Measurements from ENCODE around the gene KRTAP4-6. TPM values are rescaled to one million over a fixed set of nuclear protein-coding genes. Genes with fewer than 3 reads are reported as not detected.
"Not testable (repeated sequence)": the region's sequence is repeated elsewhere in the genome, so short reads cannot be mapped to it uniquely, and the experiment has no call there.

KRTAP4-6 gene
- total RNA-seq, 1 donor from 2014 or later: 4.0 TPM

DNA sequence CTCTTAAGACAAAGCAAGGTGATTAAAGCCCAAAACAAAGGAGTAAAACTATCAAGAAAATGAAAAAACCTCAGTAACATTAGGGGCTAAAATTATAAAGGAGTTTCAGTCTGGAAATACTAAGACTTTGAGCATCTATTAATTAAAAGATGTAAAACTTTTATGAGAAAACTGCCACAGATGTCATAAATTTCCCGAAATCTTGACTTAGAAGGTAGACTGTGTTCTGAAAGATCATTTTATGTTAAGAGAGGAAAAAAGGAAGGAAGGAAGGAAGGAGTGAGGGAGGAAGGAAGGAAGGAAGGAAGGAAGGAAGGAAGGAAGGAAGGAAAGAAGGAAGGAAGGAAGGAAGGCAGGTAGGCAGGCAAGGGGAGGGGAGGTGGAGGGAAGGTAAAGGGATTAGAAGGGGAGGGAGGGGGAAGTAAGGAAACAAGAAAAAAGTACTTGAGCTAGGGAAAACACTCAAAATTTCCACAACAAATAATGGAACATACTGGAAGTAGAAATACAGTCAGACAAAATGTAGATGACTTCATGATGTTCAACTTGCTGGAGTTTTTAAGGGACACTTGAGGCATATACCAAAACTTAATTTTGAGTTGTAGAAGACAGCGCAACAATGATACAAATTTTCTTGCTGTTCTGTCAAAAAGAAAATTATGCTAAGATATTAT is 7.3 kb upstream of the KRTAP4-6 start:
- no peak for DNase-seq

DNA sequence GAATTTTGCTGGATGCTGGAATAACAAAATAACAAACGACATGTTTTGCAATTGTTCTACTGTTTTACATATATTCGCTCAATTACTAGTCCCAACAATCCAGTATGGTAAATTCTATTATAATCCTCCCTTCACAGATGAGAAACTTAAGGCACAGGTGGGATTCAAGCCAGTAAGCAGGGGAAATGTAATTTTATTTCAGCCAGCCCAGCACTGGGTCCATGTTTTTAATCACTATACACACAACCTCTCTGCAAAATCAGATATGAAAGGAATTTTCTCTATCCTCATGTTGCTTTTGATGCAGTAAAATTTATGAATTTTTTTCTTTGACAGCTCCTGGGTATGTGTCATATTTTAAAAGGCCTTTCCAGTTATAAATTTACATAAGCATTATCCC is 4.9 kb upstream of the KRTAP4-6 start:
- no peak for DNase-seq

DNA sequence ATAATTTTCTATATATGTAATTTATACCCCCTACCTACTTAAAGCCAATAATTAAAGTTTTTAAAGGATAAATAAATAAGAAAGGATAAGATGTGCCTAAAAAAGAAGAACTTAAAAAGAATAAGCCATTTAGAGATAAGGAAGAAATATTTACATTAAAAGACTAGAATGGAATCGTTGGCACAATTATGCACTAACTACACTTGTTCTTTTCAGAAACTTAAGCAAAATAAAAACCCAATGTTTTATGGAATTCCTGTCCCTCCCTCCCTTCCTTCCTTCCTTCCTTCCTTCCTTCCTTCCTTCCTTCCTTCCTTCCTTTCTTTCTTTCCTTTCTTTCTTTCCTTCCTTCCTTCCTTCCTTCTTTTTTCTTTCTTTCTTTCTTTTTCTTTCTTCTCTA is 4.5 kb upstream of the KRTAP4-6 start:
- no peak for DNase-seq

DNA sequence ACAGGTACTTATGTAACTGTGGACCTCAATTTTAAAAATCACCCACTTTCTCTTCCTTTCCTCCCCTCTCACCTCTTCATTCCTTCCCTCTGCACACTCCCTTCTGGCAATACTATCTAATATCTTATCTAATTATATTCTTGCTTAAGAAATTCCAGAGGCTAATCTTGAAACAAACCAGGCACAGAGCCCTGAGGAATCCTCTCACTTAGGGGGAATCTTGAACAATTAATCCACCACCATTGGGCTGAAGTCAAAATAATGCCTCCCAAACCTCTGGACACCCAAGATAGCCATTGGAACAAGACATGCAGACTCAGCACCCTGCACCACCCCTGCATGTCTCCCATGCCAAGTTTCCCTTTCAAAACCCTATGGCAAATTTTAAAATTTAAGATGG is 1.0 kb upstream of the KRTAP4-6 start:
- no peak for DNase-seq

DNA sequence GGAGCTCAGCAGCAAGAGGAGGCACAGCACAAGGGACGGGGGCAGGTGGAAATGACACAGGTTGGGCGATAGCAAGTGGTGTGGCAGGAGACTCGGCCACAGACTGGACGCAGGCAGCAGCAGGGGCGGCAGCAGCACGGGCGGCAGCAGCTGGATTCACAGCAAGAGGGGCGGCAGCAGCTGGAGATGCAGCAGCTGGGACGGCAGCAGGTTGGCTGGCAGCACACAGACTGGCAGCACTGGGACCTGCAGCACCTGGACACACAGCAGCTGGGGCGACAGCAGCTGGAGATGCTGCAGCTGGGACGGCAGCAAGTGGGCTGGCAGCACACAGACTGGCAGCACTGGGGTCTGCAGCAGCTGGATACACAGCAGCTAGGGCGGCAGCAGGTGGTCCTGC is 479 bp downstream of the KRTAP4-6 start:
- not testable (repeated sequence) for DNase-seq

DNA sequence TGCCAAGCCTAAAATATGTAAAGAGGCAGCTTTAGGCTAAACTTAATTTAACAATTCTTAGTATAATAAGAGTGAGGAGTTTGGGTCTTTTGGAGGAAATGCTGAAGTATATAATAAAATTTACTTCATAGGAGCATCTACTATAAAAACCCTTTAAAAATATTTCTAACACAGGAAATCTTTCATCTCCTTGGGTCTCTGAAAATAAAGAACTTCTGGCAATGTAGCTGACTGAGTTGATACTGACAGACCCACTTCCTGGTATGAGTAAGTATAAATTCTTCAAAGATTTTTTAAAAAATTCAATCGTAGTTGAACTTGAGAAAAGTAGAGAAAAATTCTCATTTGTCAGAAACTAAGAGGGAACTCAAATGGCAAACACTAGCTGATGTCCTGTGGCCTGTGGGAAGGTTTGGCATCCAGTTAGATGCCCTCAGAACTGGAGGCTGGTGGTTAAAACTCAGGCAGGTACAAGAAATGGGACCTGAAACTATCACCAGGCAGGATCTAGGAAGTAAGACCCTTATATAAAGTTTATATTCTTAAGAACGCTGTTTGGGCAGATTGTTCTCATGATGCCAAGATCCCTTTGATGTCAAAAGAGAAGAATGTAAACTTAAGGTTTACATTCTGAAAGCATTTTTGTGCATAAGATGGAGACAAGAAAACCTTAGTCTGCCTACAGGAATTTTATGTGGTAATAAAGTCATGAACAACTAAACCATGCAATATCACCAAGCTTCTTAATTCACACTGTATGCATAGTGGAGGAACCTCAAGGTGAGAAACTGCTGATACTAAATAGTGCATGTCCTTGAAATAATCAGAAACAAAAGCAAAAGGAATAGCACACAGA is 6.2 kb downstream of the KRTAP4-6 start:
- DNase-seq: no peak

DNA sequence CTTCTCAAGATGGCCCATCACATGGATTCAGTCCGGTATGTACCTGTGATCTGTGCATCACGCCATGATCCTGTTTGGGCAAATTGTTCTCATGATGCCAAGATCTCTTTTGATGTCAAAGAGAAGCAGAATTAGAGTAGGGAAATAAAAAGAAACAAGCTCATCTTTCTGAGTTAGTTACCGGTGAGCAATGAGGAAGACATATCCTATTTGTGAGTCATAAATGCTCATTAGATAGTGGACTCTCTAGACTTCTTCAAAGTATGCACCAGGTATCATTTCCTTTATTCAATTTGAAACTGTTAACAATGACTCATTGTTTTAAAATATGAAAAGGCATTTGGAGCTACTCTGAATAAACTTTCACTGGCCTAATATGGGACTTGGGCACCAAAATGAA is 8.4 kb downstream of the KRTAP4-6 start:
- no peak for DNase-seq

DNA sequence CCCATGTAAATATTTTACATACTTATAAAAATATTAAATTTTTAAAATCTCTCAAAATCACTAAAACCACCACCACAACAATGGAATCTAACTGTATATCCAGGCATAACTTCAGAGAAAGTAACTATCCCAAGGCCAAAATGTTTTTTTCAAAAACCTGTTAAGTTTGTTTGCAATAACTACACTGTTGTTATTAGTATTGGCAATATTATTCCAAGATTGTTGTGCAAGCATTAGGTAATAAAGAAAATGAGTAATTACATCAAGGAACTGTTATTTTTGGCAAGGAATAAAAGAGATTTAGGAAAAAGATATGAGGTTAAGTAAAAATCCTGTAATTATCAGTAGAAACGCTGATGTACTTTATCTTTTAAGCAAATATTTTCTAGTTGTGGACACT is 13.0 kb downstream of the KRTAP4-6 start:
- DNase-seq: no peak

DNA sequence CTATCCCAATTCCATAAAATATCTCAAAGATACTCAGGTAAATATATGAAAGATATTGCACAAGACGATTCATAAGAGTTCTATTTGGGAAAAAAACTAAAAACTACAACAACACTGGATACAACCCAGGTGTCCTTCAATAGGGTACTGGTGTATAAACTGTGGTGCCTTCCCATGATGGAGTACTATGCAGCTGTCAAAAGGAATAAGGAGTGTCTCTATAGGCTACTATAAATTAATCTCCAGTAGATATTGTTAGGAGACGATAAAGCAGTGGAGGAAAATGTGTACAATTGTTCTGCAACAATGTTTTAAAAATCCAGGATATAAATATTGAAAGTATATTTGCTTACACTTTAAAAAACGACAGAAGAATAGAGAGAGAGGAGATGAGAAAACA is 13.9 kb downstream of the KRTAP4-6 start:
- no peak for DNase-seq

DNA sequence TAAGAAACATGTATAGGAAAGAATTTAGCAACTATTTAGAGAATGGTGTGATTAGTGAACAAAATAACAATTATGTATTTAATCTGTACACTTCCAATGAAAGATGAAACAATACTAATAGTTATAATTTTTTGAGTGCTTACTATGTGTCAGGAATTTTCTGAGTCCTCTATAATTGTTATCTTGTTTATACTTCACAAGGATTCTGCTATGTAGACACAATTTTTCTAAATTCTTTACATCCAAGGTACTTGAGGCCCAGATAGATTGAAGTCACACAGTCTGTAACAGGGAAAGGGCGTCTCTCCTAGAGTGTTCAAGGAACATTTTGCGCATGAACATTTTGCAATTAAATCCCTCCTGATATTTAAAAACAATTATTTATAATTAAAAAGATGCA is 15.3 kb downstream of the KRTAP4-6 start:
- DNase-seq: no peak

DNA sequence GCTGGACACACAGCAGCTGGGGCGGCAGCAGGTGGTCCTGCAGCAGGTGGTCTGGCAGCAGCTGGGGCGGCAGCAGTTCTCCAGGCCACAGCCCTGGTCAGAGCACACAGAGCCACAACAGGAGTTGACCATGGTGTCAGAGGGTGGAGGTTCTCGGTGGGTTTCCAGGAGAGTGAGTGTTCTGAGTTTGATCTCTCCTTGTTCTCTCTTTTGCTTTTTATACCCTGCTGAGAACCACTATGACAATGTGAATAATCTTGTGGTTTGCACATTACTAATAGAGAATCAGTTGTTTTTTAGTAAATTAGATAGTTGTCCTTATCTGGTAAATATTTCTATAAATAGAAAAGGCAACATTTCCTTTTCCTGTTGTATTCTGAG is 16.4 kb downstream of the KRTAP4-6 start, which contains the start of gene KRTAP4-12:
Gene KRTAP4-12, minus strand, starts transcription at position 192 of the 381 bp plus-strand sequence. Its CDS starts 60 bp downstream, at position 132.
- not testable (repeated sequence) for DNase-seq

DNA sequence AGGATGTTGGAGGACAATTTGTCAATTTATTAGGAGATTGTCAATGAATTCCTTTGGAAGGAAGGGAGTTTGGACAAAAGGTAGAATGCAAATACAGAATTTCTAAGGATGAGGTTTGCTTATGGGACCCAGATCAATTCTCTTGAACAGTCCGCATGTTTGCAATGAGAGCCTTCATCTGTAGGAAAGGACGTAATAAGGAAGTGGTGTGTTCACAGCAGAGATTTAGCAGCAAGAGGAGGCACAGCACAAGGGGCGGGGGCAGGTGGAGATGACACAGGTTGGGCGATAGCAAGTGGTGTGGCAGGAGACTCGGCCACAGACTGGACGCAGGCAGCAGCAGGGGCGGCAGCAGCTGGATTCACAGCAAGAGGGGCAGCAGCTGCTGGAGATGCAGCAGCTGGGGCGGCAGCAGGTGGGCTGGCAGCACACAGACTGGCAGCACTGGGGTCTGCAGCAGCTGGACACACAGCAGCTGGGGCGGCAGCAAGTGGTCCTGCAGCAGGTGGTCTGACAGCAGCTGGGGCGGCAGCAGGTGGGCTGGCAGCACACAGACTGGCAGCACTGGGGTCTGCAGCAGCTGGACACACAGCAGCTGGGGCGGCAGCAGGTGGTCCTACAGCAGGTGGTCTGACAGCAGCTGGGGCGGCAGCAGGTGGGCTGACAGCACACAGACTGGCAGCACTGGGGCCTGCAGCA is 16.9 kb downstream of the KRTAP4-6 start:
- not testable (repeated sequence) for DNase-seq

DNA sequence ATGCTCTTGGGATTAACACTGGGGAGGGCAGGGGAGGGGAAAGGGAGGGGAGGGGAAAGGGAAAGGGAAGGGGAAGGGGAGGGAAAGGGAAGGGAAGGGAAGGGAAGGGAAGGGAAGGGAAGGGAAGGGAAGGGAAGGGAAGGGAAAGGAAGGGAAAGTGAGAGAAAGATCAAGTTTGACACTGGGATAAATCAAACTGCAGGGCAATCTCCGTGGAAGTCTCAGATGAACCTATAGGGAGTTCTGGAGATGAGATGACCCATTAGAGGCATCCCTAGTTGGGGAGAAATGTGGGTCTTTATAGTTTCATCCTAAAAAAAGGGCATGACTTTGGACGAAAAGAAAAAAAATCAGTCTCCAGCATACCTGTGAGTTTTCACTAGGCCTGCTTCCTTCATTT is 18.6 kb downstream of the KRTAP4-6 start:
- DNase-seq: no peak

DNA sequence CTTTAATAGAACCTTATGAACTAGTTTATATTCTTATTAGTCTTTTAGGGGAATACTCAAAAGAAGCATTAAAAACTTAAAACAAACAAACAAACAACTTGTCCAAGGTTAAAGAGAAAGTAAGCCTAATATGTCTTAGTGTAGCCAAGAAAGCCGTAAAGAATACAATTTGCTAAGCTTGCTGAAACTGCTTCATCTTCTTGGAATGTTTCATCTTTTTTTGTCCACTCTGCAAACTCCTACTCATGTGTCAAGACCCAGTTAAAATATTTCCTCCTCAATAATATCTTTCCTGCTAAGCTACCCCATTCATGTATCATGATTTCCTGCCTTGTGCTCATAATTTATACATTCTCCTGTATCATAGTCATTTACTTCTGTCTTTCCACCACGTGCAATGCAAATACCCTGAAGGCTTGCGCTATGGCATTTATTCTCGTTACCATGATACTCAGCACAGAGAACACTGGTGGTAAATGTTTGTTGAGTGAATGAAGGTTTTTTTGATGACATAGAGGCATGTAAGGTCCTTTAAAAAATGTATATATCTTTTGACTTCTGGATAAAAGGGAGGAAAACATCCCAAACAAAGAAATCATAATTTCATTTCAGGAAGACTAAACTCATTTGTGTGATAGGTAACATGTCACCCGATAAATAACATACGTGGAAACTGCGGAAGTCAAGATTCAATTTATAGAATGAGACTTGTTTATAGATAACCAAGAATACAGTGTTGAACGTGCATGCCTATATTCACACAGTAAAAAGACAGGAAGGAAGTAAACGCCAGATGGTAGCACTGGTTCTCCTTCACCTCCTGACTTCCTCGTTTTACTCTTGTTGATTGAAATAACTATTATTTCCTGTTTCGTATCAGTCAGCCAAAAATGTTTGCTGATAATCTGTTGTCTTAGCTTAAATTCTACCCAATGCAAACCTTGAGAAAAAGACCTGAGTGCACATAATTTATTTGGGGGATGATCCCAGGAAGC is 20.4 kb downstream of the KRTAP4-6 start:
- not testable (repeated sequence) for DNase-seq

DNA sequence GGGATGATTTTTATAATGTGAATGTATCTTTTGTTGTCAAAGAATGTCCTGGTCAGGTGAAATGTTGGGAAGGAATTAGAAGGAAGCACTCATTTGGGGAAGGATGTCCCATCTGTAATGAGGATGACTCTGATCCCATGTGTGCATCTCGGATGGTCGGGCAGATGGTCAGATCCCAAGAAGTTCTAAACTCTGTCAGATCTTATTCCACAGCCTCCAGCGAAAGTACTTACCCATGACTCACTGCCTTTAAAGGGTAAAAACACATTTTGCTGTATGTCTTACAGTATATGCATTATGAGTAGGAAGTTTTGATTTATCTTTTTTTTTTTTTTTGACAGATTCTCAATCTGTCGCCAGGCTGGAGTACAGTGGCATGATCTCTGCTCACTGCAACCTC is 21.6 kb downstream of the KRTAP4-6 start:
- DNase-seq: no peak

DNA sequence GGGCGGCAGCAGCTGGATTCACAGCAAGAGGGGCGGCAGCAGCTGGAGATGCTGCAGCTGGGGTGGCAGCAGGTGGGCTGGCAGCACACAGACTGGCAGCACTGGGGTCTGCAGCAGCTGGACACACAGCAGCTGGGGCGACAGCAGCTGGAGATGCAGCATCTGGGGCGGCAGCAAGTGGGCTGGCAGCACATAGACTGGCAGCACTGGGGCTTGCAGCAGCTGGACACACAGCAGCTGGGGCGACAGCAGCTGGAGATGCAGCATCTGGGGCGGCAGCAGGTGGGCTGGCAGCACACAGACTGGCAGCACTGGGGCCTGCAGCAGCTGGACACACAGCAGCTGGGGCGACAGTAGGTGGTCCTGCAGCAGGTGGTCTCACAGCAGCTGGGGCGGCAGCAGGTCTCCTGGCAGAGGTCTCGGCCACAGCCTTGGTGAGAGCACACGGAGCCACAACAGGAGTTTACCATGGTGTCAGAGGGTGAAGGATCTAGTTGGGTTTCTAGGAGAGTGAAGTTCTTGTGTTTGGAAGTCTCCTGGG is 22.4 kb downstream of the KRTAP4-6 start, which contains the start of gene KRTAP4-11:
Gene KRTAP4-11, minus strand, starts transcription at position 528 of the 541 bp plus-strand sequence. Its CDS starts 58 bp downstream, at position 470.
- not testable (repeated sequence) for DNase-seq

DNA sequence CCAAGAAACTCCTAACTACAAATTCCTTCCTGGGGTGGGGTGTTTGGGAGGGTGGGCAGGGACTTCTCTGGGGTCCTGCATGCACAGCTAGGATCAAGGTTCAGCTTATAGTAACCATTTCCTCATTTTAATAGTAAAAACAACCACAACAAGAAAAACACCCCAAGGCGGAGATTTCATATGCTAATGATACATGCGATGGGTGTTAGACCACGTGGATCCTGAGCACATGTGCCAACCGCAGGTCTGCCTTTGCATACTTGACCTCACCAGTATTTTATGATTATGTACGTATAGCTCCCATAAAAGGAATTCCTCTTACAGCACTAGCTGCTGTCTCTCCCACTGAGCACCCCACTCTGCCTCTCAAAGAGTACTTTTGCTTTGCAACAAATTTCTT is 24.0 kb downstream of the KRTAP4-6 start:
- no peak for DNase-seq

DNA sequence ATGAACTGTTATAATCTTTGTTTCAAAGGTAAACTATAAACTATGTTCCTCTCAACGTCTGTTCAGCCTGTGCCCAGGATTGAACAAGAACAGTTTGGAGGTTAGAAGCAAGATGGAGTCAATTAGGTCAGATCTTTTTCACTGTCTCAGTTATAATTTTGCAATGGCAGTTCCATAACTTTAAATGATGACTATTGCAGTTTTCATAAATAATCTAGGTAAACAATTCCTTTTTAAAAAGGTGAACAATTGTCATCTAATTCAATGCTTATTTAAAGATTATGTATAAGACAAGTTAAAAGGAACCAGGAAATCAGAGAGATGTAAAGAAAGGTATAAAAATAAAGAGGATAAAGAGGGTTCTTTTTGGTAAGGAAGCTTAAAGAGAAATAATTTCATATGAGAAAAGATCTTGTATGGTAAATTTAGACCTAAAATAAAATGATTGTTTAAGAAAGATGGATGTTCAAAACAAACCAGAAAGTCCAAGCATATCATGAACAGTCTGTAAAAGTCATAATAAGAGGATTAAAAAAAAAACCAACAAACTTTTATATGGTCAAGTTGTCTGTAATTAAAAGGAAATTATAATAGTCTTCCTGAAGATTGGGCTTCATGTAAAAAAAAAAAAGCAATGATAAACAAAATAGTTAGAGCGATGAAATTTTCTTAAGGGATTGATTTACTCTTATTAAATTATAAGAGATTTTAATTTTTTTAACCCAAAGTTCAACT is 29.0 kb downstream of the KRTAP4-6 start:
- no peak for DNase-seq

DNA sequence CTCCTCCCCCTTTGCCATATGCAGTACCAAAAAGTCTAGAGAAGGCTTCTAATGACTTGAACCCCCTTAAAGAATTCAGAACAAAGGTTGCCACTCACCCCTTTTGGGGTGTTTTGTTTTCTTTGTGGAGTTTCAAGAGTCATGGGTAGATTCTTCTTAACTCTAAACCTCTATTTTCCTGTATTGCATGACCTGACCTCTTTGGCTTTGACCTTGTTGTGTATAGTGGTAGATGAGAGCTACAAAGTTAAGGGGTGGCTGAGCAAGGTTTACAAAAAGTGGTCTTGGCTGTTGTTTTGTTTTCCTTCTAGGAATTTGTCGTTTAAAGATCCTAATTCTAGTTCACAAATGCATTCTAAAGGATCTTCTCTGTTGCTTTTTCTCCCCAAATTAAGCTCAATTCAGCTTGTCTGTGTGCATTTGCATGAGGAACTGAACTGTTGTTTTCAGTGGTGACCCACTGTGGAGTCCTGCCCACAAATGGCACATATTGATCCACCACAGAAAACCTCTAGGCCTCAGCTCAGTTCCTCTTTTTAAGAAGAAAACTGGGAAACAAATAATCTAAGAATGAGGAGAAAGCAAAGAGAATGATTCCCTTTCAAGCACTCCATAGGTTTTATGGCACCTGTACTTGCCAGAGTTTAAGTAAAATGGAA is 31.5 kb downstream of the KRTAP4-6 start:
- DNase-seq: not testable (repeated sequence)

DNA sequence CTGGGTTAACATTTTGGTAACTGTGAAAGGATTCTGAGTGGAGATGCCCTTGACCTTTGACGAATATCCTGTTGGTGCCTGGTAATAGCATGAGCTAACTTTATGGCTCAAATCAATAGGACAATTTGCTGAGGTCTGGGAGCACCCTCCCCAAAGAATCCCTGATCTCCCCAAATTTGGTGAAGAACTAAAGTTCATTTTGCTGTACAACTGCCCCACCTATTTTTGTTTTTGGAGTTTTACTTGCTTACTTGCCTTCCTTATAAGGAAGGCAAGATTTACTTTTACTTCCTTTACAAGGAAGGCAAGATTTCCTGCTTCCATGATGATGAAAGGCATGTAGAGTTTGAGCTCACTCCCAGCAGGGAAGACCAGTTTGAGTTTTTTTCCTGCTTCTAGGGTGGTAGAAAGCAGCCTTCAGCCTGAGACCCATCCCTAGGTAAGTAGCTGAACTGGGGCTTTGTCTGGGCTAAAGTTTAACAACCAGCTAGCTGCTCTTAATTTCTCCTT is 32.3 kb downstream of the KRTAP4-6 start:
- no peak for DNase-seq

Data from skin of body (tissue), 2 donors.